Mesenchymal stem cell (in vitro differentiated cells and primary cell): Measurements from ENCODE around the gene FRG2.
"Not testable (repeated sequence)": the region's sequence is repeated elsewhere in the genome, so short reads cannot be mapped to it uniquely, and the experiment has no call there.

Experiments
- DNase-seq: peaks from one replicate; pipeline ENCODE4 v3.0.0-alpha.2; 2013
- H2AFZ ChIP-seq: one replicate; pipeline ENCODE4 v1.6.1; 2013; ENCODE audit warnings: low read depth, mild to moderate bottlenecking, control low read depth, inconsistent platforms, low read length, moderate library complexity
- H2AK5ac ChIP-seq: 2 replicates; pipeline ENCODE4 v1.6.1; 2013; ENCODE audit warnings: low read length, moderate library complexity, mild to moderate bottlenecking, inconsistent platforms; ENCODE audit not compliant: severe bottlenecking
- H2BK120ac ChIP-seq: one replicate; pipeline ENCODE4 v1.6.1; 2013; ENCODE audit warnings: low read depth, mild to moderate bottlenecking, inconsistent platforms, low read length, moderate library complexity
- H2BK12ac ChIP-seq, 2 experiments: one replicate each; pipeline ENCODE4 v1.6.1; 2013; ENCODE audit warnings: inconsistent platforms in 2 of 2, low read length in 2 of 2, mild to moderate bottlenecking in 2 of 2, moderate library complexity in 2 of 2, control low read depth in 1 of 2
- H2BK15ac ChIP-seq: one replicate; pipeline ENCODE4 v1.6.1; 2013; ENCODE audit warnings: mild to moderate bottlenecking, low read depth, inconsistent platforms; ENCODE audit not compliant: poor library complexity, severe bottlenecking
- H2BK5ac ChIP-seq: 2 replicates; pipeline ENCODE4 v1.6.1; 2013; ENCODE audit warnings: low read depth, mild to moderate bottlenecking, low read length, control low read depth, inconsistent platforms; ENCODE audit not compliant: poor library complexity, severe bottlenecking
- H3K14ac ChIP-seq, 2 experiments: one replicate each; pipeline ENCODE4 v1.6.1; 2013; ENCODE audit warnings: inconsistent platforms in 2 of 2, low read length in 2 of 2, control low read depth in 1 of 2, mild to moderate bottlenecking in 1 of 2, moderate library complexity in 1 of 2
- H3K18ac ChIP-seq, 2 experiments: one replicate each; pipeline ENCODE4 v1.6.1; 2013; ENCODE audit warnings: inconsistent platforms in 2 of 2, low read length in 2 of 2, control low read depth in 1 of 2, low read depth in 1 of 2, mild to moderate bottlenecking in 1 of 2
- H3K23ac ChIP-seq, 2 experiments: one replicate each; pipeline ENCODE4 v1.6.1; 2013; ENCODE audit warnings: inconsistent platforms in 2 of 2, low read length in 2 of 2, mild to moderate bottlenecking in 2 of 2, moderate library complexity in 2 of 2, control low read depth in 1 of 2
- H3K27ac ChIP-seq: 2 replicates; pipeline ENCODE4 v1.5.1; 2013; ENCODE audit warnings: mild to moderate bottlenecking, moderate library complexity, low read length, control low read depth, inconsistent platforms; ENCODE audit not compliant: poor library complexity, severe bottlenecking
- H3K27me3 ChIP-seq, 2 experiments: 2 replicates each; pipeline versions ENCODE4 v1.6.1 to v1.7.0; 2013; ENCODE audit warnings: low read length in 2 of 2, mild to moderate bottlenecking in 2 of 2, moderate library complexity in 2 of 2, control low read depth in 1 of 2, inconsistent platforms in 1 of 2; ENCODE audit not compliant: control insufficient read depth in 1 of 2, insufficient read depth in 1 of 2
- H3K36me3 ChIP-seq, 2 experiments: 2 replicates each; pipeline versions ENCODE4 v1.6.1 to v1.7.0; 2013; ENCODE audit warnings: low read length in 2 of 2, control low read depth in 1 of 2, inconsistent platforms in 1 of 2, low read depth in 1 of 2, mild to moderate bottlenecking in 1 of 2; ENCODE audit not compliant: insufficient read depth in 2 of 2, control insufficient read depth in 1 of 2
- H3K4ac ChIP-seq, 2 experiments: one replicate each; pipeline ENCODE4 v1.6.1; 2013; ENCODE audit warnings: inconsistent platforms in 2 of 2, low read length in 2 of 2, mild to moderate bottlenecking in 2 of 2, moderate library complexity in 2 of 2, control low read depth in 1 of 2, low read depth in 1 of 2
- H3K4me1 ChIP-seq: 2 replicates; pipeline ENCODE4 v1.6.1; 2013; ENCODE audit warnings: low read depth, low read length, control low read depth; ENCODE audit not compliant: control insufficient read depth, insufficient read depth
- H3K4me2 ChIP-seq: 2 replicates; pipeline ENCODE4 v1.6.1; 2013; ENCODE audit warnings: low read length, mild to moderate bottlenecking, inconsistent platforms; ENCODE audit not compliant: poor library complexity, severe bottlenecking
- H3K4me3 ChIP-seq, 2 experiments: 2 replicates each; pipeline versions ENCODE4 v1.5.1 to v1.7.0; 2013; ENCODE audit warnings: low read length in 2 of 2, mild to moderate bottlenecking in 2 of 2, control low read depth in 1 of 2, low read depth in 1 of 2; ENCODE audit not compliant: insufficient read depth in 1 of 2
- H3K79me1 ChIP-seq: replicated peaks from 2 replicates; pipeline ENCODE4 v1.6.1; 2013; ENCODE audit warnings: mild to moderate bottlenecking, control low read depth, low read length, inconsistent platforms; ENCODE audit not compliant: poor library complexity, severe bottlenecking
- H3K9ac ChIP-seq: 2 replicates; pipeline ENCODE4 v1.7.0; 2013; ENCODE audit warnings: mild to moderate bottlenecking, low read length, moderate library complexity
- H3K9me3 ChIP-seq: 2 replicates; pipeline ENCODE4 v1.7.0; 2013; ENCODE audit warnings: mild to moderate bottlenecking, low read length; ENCODE audit not compliant: control insufficient read depth
- H4K8ac ChIP-seq: one replicate; pipeline ENCODE4 v1.6.1; 2013; ENCODE audit warnings: inconsistent platforms, mild to moderate bottlenecking, low read length, moderate library complexity
- H4K91ac ChIP-seq: one replicate; pipeline ENCODE4 v1.6.1; 2013; ENCODE audit warnings: mild to moderate bottlenecking, low read length, inconsistent platforms
- WGBS: methylation state at CpG from one replicate; pipeline ENCODE4 v1.1.7; 2013; ENCODE audit warnings: mixed read lengths; 5-methylcytosine and 5-hydroxymethylcytosine counted together

The FRG2 gene

GRCh38 chr4:190037704-190038388, 10.8 kb upstream of the FRG2 start:
- H3K14ac ChIP-seq, H3K18ac ChIP-seq, H3K9me3 ChIP-seq, H3K36me3 ChIP-seq, H3K79me1 ChIP-seq, H3K23ac ChIP-seq, H2BK12ac ChIP-seq, H4K8ac ChIP-seq, H2AFZ ChIP-seq, H3K9ac ChIP-seq, H2BK5ac ChIP-seq, DNase-seq, H3K4me3 ChIP-seq, H2BK120ac ChIP-seq, H2AK5ac ChIP-seq, H2BK15ac ChIP-seq, H3K4me1 ChIP-seq, H4K91ac ChIP-seq, H3K27ac ChIP-seq, H3K27me3 ChIP-seq, H3K4me2 ChIP-seq, H3K4ac ChIP-seq: not testable (repeated sequence)
- WGBS: no CpG with 5 or more reads among the region's 39 CpGs

- H3K4ac ChIP-seq, H2BK15ac ChIP-seq, H2AFZ ChIP-seq, H3K18ac ChIP-seq, H3K14ac ChIP-seq, H4K91ac ChIP-seq, H2BK5ac ChIP-seq, H2BK120ac ChIP-seq, H3K9me3 ChIP-seq, H2AK5ac ChIP-seq, H3K9ac ChIP-seq, H3K27me3 ChIP-seq, H3K4me1 ChIP-seq, DNase-seq, H3K4me2 ChIP-seq, H3K4me3 ChIP-seq, H3K79me1 ChIP-seq, H3K23ac ChIP-seq, H3K27ac ChIP-seq, H3K36me3 ChIP-seq, H4K8ac ChIP-seq, H2BK12ac ChIP-seq: not testable (repeated sequence)
- WGBS: no CpG with 5 or more reads among the region's 5 CpGs
These were observed 4.2 kb upstream of the FRG2 start for GRCh38 chr4:190031264-190031663.

- WGBS: 42% methylated on average over 13 of the region's 47 CpGs
- not testable (repeated sequence) for H3K9me3 ChIP-seq, H3K79me1 ChIP-seq, H2BK120ac ChIP-seq, H3K4ac ChIP-seq, H3K4me1 ChIP-seq, H3K27ac ChIP-seq, H3K9ac ChIP-seq, H2AFZ ChIP-seq, H3K36me3 ChIP-seq, H2BK15ac ChIP-seq, H3K18ac ChIP-seq, H3K4me2 ChIP-seq, H2BK5ac ChIP-seq, DNase-seq, H2AK5ac ChIP-seq, H2BK12ac ChIP-seq, H3K23ac ChIP-seq, H3K14ac ChIP-seq, H4K91ac ChIP-seq, H4K8ac ChIP-seq, H3K4me3 ChIP-seq
- peaks cover 38 to 41% of the 10 kb centered on the region in 2 experiments for H3K27me3 ChIP-seq
These were observed 4.3 kb downstream of the FRG2 start for GRCh38 chr4:190022614-190023281.

- H3K9ac ChIP-seq, H3K27ac ChIP-seq, DNase-seq, H3K4ac ChIP-seq, H3K4me3 ChIP-seq, H4K8ac ChIP-seq, H2BK120ac ChIP-seq, H3K18ac ChIP-seq, H3K36me3 ChIP-seq, H2BK15ac ChIP-seq, H3K14ac ChIP-seq, H2AK5ac ChIP-seq, H2AFZ ChIP-seq, H3K23ac ChIP-seq, H3K4me2 ChIP-seq, H2BK12ac ChIP-seq, H3K79me1 ChIP-seq, H3K9me3 ChIP-seq, H2BK5ac ChIP-seq, H4K91ac ChIP-seq: not testable (repeated sequence)
- H3K4me1 ChIP-seq: peaks cover 16% of the 10 kb centered on the region
- 56% methylated on average over 17 of the region's 39 CpGs for WGBS
- H3K27me3 ChIP-seq: peaks cover 44 to 47% of the 10 kb centered on the region in 2 experiments
These were observed 5.1 kb downstream of the FRG2 start for GRCh38 chr4:190021973-190022372.
